IMR-90 (cell line): Measurements from ENCODE around the gene ZNF772. TPM values are rescaled to one million over a fixed set of nuclear protein-coding genes. Genes with fewer than 3 reads are reported as not detected.

Source experiments
- ATAC-seq: fragments of 200-7000 bp; cut with Tn5 transposase; 2 replicates; pipeline ENCODE4 v1.9.1; 2020; ENCODE audit warnings: low read depth, mild to moderate bottlenecking, moderate library complexity
- BruUV-seq: library from RNA; stranded (reverse); fragments of 400-500 nt; replicated peaks from 2 replicates; lab custom pipeline; 2021; lab: Mats Ljungman, UMichigan
- CTCF ChIA-PET: fragments of 300-600 bp; formaldehyde crosslinking; extraction: SDS; loops from one replicate; lab custom pipeline; 2021; ENCODE audit warnings: antibody characterized with exemption; lab: Yijun Ruan, JAX
- POLR2A ChIA-PET: fragments of 300-600 bp; sonication (Branson Sonifier 250); formaldehyde crosslinking; loops from one replicate; lab custom pipeline; 2022; ENCODE audit warnings: antibody characterized with exemption; ENCODE audit not compliant: unreplicated experiment; lab: Charles Lee
- DNase-seq: peaks from one replicate; pipeline ENCODE4 v3.0.0; 2013
- H2AFZ ChIP-seq: replicated peaks from 2 replicates; pipeline ENCODE3; 2013; ENCODE audit warnings: low read length, mild to moderate bottlenecking; ENCODE audit not compliant: poor library complexity
- H2AK5ac ChIP-seq: 2 replicates; pipeline ENCODE4 v1.6.1; 2013; ENCODE audit warnings: low read depth, low read length, inconsistent platforms
- H2AK9ac ChIP-seq: replicated peaks from 2 replicates; pipeline ENCODE3; 2013; ENCODE audit warnings: mild to moderate bottlenecking, low read depth, low read length, moderate library complexity; ENCODE audit not compliant: poor library complexity
- H2BK120ac ChIP-seq: 2 replicates; pipeline ENCODE4 v1.6.1; 2013; ENCODE audit warnings: low read depth, low read length, inconsistent platforms
- H2BK15ac ChIP-seq: 3 replicates; pipeline ENCODE4 v1.6.1; 2013; ENCODE audit warnings: low read depth, low read length, inconsistent platforms
- H2BK20ac ChIP-seq: 2 replicates; pipeline ENCODE4 v1.6.1; 2013; ENCODE audit warnings: low read depth, mild to moderate bottlenecking, inconsistent platforms, low read length, moderate library complexity
- H2BK5ac ChIP-seq: 2 replicates; pipeline ENCODE4 v1.6.1; 2013; ENCODE audit warnings: mild to moderate bottlenecking, low read depth, low read length, inconsistent platforms; ENCODE audit not compliant: poor library complexity, severe bottlenecking
- H3K14ac ChIP-seq: replicated peaks from 2 replicates; pipeline ENCODE4 v1.6.1; 2013; ENCODE audit warnings: low read depth, low read length, inconsistent platforms
- H3K18ac ChIP-seq: 2 replicates; pipeline ENCODE4 v1.6.1; 2013; ENCODE audit warnings: low read depth, low read length, control low read depth
- H3K23ac ChIP-seq: 2 replicates; pipeline ENCODE4 v1.6.1; 2013; ENCODE audit warnings: low read depth, low read length, inconsistent platforms
- H3K27ac ChIP-seq: 2 replicates; pipeline ENCODE4 v1.5.1; 2013; ENCODE audit warnings: mild to moderate bottlenecking, control low read depth, low read length; ENCODE audit not compliant: insufficient read depth
- H3K27me3 ChIP-seq: 2 replicates; pipeline ENCODE4 v1.6.1; 2013; ENCODE audit warnings: low read length; ENCODE audit not compliant: control insufficient read depth, insufficient read depth
- H3K36me3 ChIP-seq: 2 replicates; pipeline ENCODE4 v1.6.1; 2013; ENCODE audit warnings: low read length, mixed read lengths; ENCODE audit not compliant: control insufficient read depth, insufficient read depth
- H3K4ac ChIP-seq: 2 replicates; pipeline ENCODE4 v1.6.1; 2013; ENCODE audit warnings: low read depth, low read length, inconsistent platforms
- H3K4me1 ChIP-seq: 2 replicates; pipeline ENCODE4 v1.6.1; 2013; ENCODE audit warnings: low read length, mixed read lengths; ENCODE audit not compliant: control insufficient read depth, insufficient read depth
- H3K4me2 ChIP-seq: 2 replicates; pipeline ENCODE4 v1.6.1; 2013; ENCODE audit warnings: low read depth, mild to moderate bottlenecking, control low read depth, low read length, moderate library complexity
- H3K4me3 ChIP-seq: 2 replicates; pipeline ENCODE4 v1.5.1; 2013; ENCODE audit warnings: low read depth, mild to moderate bottlenecking, control low read depth, low read length, moderate library complexity; ENCODE audit not compliant: insufficient read depth
- H3K56ac ChIP-seq: 2 replicates; pipeline ENCODE4 v1.6.1; 2013; ENCODE audit warnings: low read length, inconsistent platforms; ENCODE audit not compliant: insufficient read depth; ENCODE audit errors: extremely low read depth
- H3K79me1 ChIP-seq, 2 experiments: 2 replicates each; pipeline ENCODE4 v1.6.1; 2013; ENCODE audit warnings: low read length in 2 of 2, inconsistent platforms in 1 of 2, low read depth in 1 of 2
- H3K9ac ChIP-seq: 2 replicates; pipeline ENCODE4 v1.6.1; 2013; ENCODE audit warnings: low read depth, low read length, control low read depth
- H3K9me1 ChIP-seq: 2 replicates; pipeline ENCODE4 v1.6.1; 2013; ENCODE audit warnings: low read length, inconsistent platforms; ENCODE audit not compliant: insufficient read depth
- H3K9me3 ChIP-seq: 2 replicates; pipeline ENCODE4 v1.6.1; 2013; ENCODE audit warnings: low read length; ENCODE audit not compliant: control insufficient read depth, insufficient read depth
- H4K20me1 ChIP-seq: 2 replicates; pipeline ENCODE4 v1.6.1; 2013; ENCODE audit warnings: low read length, inconsistent platforms; ENCODE audit not compliant: insufficient read depth
- H4K5ac ChIP-seq: 2 replicates; pipeline ENCODE4 v1.6.1; 2013; ENCODE audit warnings: mild to moderate bottlenecking, low read depth, low read length, control low read depth
- H4K8ac ChIP-seq, 2 experiments: 2 replicates each; pipeline ENCODE4 v1.6.1; 2013; ENCODE audit warnings: low read depth in 2 of 2, low read length in 2 of 2, control low read depth in 1 of 2, inconsistent platforms in 1 of 2
- H4K91ac ChIP-seq: 2 replicates; pipeline ENCODE4 v1.6.1; 2013; ENCODE audit warnings: low read depth, low read length, inconsistent platforms; ENCODE audit not compliant: insufficient read depth
- BHLHE40 ChIP-seq: fragments of 150-350 bp; IDR thresholded peaks from 2 replicates; pipeline ENCODE4 v1.6.1; 2016; ENCODE audit warnings: mild to moderate bottlenecking, low read depth, low read length
- FOS ChIP-seq: fragments of 150-350 bp; IDR thresholded peaks from 2 replicates; pipeline ENCODE4 v1.6.1; 2016; ENCODE audit warnings: low read depth, low read length
- MAZ ChIP-seq: IDR thresholded peaks from 2 replicates; pipeline ENCODE4 v1.6.1; 2012; ENCODE audit warnings: low read depth, mild to moderate bottlenecking, low read length, improper control_type of control experiment, moderate library complexity, borderline replicate concordance
- NFE2L2 ChIP-seq: fragments of 150-350 bp; IDR thresholded peaks from 2 replicates; pipeline ENCODE4 v1.6.1; 2016; ENCODE audit warnings: low read depth, mild to moderate bottlenecking, low read length
- RCOR1 ChIP-seq: IDR thresholded peaks from 2 replicates; pipeline ENCODE4 v1.6.1; 2012; ENCODE audit warnings: mild to moderate bottlenecking, low read length, improper control_type of control experiment; ENCODE audit not compliant: insufficient replicate concordance
- WGBS, 2 experiments: methylation state at CpG; one replicate each; pipeline versions ENCODE4 v1.1.5 to v1.1.7; 2013; ENCODE audit warnings: missing lambda C conversion rate in 2 of 2; ENCODE audit not compliant: insufficient read length in 1 of 2; ENCODE audit errors: extremely low coverage in 2 of 2; 5-methylcytosine and 5-hydroxymethylcytosine counted together
- dilution Hi-C: fragments of 300-500 bp; cut with HindIII; formaldehyde crosslinking; loops from one replicate; pipeline ENCODE4 v1.14.3; 2018; ENCODE audit warnings: low sequenced_read_pairs; ENCODE audit not compliant: unreplicated experiment
- in situ Hi-C: fragments of 300-500 bp; cut with MboI; formaldehyde crosslinking; loops from 3 replicates; pipeline ENCODE4 v1.14.3; 2019; ENCODE audit warnings: low sequenced_read_pairs, inconsistent platforms, mixed read lengths
- intact Hi-C: fragments of 100-400 bp; cut with micrococcal nuclease; formaldehyde crosslinking; loops from 2 replicates; pipeline ENCODE4 v1.10.0; 2022
- polyA plus RNA-seq, 3 experiments: library from polyadenylated mRNA; depleted of rRNA; stranded (reverse); fragments of >200 nt; gene quantifications; 2 replicates each; pipeline ENCODE4 v1.2.3, GENCODE V29; 2012; ENCODE audit warnings: low replicate concordance in 1 of 3
- total RNA-seq: library from RNA; depleted of rRNA; stranded (reverse); fragments of >200 nt; gene quantifications from 2 replicates; pipeline ENCODE4 v1.2.3, GENCODE V29; 2012
- TF ChIP-seq, protein P1 (sequence below): fragments of 150-350 bp; IDR thresholded peaks from 2 replicates; pipeline ENCODE4 v1.6.1; 2017; ENCODE audit warnings: mild to moderate bottlenecking, antibody characterized with exemption, low read length, low read depth
- TF ChIP-seq, protein P2 (sequence below): fragments of 150-350 bp; IDR thresholded peaks from 2 replicates; pipeline ENCODE4 v1.6.1; 2016; ENCODE audit warnings: low read depth, mild to moderate bottlenecking, low read length, moderate library complexity, borderline replicate concordance

ZNF772 gene
- total and polyA plus RNA-seq, 2 of the 4 experiments (the other 2 are of a cell fraction): 4.6 to 33.0 TPM

DNA sequence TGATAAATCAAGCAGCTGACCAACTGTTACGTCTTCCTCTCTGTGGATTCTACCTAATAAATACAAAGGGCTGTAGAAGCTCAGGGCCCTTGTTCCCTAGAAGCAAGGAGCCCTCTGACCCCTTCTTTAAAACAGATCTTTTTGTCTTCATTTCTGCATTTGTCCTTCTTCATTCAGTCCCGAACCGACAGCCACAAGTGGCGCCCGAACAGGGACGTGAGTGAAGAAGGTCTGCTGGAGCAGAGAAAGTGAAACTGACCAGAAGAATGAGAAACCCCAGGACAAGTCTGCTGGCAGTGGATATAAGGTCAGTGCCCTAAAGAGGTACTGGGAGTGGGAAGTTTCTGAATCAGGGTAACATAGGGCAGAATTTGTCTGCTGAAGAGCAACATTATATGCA, 35.5 kb upstream of the ZNF772 start:
- Histone ChIP-seq H3K27me3 (no peaks in the 10 kb centered on the region), H3K9ac (no peak overlapping the region), H3K4me3 (no peak overlapping the region), H3K4ac (no peak overlapping the region), H2AFZ (no peak overlapping the region), H2AK9ac (no peak overlapping the region), H2AK5ac (no peak overlapping the region), H3K56ac (no peak overlapping the region), H3K14ac (no peak overlapping the region), H3K9me3 (peaks cover 32% of the 10 kb centered on the region), H3K18ac (no peak overlapping the region), H3K79me1 (no peaks in the 10 kb centered on the region; a peak in 1 of 4 replicates), H2BK5ac (no peak overlapping the region), H4K91ac (no peak overlapping the region), H3K36me3 (peaks cover 31% of the 10 kb centered on the region), H4K20me1 (no peaks in the 10 kb centered on the region), H2BK120ac (no peak overlapping the region), H3K4me1 (no peaks in the 10 kb centered on the region), H3K27ac (no peak overlapping the region), H4K5ac (no peak overlapping the region), H2BK20ac (no peak overlapping the region), H2BK15ac (no peak overlapping the region), H3K9me1 (no peaks in the 10 kb centered on the region), H3K23ac (no peak overlapping the region), H4K8ac (no peak overlapping the region), H3K4me2 (no peak overlapping the region)
- peak; percentile 34 for DNase-seq
- intact Hi-C loops: no loop called here
- POLR2A ChIA-PET: no interaction called here
- BruUV-seq: no TSS peak
- no peak for ATAC-seq
- in situ Hi-C loops: no loop called here
- dilution Hi-C loops: no loop called here
- CTCF ChIA-PET: no interaction called here
- WGBS, 2 experiments: 100% methylated on average over 1 of the region's 6 CpGs; no CpG with 5 or more reads in 1 of the 2 experiments
- no peak for TF ChIP-seq RCOR1
- no peak for TF ChIP-seq NFE2L2
- no peak for TF ChIP-seq FOS
- TF ChIP-seq, protein P1, sequence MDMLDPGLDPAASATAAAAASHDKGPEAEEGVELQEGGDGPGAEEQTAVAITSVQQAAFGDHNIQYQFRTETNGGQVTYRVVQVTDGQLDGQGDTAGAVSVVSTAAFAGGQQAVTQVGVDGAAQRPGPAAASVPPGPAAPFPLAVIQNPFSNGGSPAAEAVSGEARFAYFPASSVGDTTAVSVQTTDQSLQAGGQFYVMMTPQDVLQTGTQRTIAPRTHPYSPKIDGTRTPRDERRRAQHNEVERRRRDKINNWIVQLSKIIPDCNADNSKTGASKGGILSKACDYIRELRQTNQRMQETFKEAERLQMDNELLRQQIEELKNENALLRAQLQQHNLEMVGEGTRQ: no peak
- TF ChIP-seq MAZ: no peak
- TF ChIP-seq BHLHE40: no peak
- TF ChIP-seq, protein P2, sequence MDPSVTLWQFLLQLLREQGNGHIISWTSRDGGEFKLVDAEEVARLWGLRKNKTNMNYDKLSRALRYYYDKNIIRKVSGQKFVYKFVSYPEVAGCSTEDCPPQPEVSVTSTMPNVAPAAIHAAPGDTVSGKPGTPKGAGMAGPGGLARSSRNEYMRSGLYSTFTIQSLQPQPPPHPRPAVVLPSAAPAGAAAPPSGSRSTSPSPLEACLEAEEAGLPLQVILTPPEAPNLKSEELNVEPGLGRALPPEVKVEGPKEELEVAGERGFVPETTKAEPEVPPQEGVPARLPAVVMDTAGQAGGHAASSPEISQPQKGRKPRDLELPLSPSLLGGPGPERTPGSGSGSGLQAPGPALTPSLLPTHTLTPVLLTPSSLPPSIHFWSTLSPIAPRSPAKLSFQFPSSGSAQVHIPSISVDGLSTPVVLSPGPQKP: no peak
